Vagina (tissue), 2 donors: ENCODE measurements around the gene SLC44A1.

ENCODE experiments used
- POLR2A ChIP-seq, 2 donors: fragments of 450-650 bp; IDR thresholded peaks; one replicate each; pipeline ENCODE4 v1.6.1; 2017; ENCODE audit warnings: antibody characterized with exemption in 2 of 2, mild to moderate bottlenecking in 2 of 2, moderate library complexity in 2 of 2
- POLR2AphosphoS5 ChIP-seq, 2 donors: sonication (generic); formaldehyde crosslinking; IDR thresholded peaks; one replicate each; pipeline ENCODE4 v1.9.0; 2017; ENCODE audit warnings: antibody characterized with exemption in 2 of 2, mild to moderate bottlenecking in 2 of 2, low read depth in 1 of 2; ENCODE audit not compliant: insufficient read depth in 1 of 2
- TF ChIP-seq, protein P1 (sequence below), 3 experiments: fragments of 450-650 bp in 2 of 3; fragments of 200-600 bp in 1 of 3; sonication (generic) in 1 of 3; IDR thresholded peaks; one replicate each; pipeline ENCODE4 v1.5.1; 2017 to 2019; ENCODE audit warnings: antibody characterized with exemption in 3 of 3, mild to moderate bottlenecking in 2 of 3, moderate library complexity in 2 of 3

- TF ChIP-seq, protein P1, sequence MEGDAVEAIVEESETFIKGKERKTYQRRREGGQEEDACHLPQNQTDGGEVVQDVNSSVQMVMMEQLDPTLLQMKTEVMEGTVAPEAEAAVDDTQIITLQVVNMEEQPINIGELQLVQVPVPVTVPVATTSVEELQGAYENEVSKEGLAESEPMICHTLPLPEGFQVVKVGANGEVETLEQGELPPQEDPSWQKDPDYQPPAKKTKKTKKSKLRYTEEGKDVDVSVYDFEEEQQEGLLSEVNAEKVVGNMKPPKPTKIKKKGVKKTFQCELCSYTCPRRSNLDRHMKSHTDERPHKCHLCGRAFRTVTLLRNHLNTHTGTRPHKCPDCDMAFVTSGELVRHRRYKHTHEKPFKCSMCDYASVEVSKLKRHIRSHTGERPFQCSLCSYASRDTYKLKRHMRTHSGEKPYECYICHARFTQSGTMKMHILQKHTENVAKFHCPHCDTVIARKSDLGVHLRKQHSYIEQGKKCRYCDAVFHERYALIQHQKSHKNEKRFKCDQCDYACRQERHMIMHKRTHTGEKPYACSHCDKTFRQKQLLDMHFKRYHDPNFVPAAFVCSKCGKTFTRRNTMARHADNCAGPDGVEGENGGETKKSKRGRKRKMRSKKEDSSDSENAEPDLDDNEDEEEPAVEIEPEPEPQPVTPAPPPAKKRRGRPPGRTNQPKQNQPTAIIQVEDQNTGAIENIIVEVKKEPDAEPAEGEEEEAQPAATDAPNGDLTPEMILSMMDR (IDR thresholded peaks at IDR 0.05) = no peak
- TF ChIP-seq POLR2A (IDR thresholded peaks at IDR 0.05) (no peak), POLR2AphosphoS5 (IDR thresholded peaks at IDR 0.05; ENCODE audit: insufficient read depth in 1 of 2, low read depth in 1 of 2) (no peak)
Observed at GRCh38 chr9:105270711-105271110, 26.3 kb downstream of the SLC44A1 start.
